Measurements from ENCODE around the gene MREG.
"Not testable (repeated sequence)": the region's sequence is repeated elsewhere in the genome, so short reads cannot be mapped to it uniquely, and the experiment has no call there.

MREG gene

DNA sequence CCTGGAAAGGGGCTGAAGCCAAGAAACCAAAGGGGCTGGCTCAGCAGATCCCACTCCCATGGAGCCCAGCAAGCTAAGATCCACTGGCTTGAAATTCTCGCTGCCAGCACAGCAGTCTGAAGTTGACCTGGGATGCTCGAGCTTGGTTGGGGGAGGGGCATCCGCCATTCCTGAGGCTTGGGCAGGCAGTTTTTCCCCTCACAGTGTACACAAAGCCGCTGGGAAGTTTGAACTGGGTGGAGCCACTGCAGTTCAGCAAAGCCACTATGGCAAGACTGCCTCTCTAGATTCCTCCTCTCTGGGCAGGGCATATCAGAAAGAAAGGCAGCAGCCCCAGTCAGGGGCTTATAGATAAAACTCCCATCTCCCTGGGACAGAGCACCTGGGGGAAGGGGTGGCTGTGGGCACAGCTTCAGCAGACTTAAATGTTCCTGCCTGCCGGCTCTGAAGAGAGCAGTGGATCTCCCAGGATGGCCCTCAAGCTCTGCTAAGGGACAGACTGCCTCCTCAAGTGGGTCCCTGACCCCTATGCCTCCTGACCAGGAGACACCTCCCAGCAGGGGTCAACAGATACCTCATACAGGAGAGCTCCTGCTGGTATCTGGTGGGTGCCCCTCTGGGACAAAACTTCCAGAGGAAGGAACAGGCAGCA, 24.7 kb downstream of the MREG start:
- DNase-seq, result not testable (repeated sequence)

DNA sequence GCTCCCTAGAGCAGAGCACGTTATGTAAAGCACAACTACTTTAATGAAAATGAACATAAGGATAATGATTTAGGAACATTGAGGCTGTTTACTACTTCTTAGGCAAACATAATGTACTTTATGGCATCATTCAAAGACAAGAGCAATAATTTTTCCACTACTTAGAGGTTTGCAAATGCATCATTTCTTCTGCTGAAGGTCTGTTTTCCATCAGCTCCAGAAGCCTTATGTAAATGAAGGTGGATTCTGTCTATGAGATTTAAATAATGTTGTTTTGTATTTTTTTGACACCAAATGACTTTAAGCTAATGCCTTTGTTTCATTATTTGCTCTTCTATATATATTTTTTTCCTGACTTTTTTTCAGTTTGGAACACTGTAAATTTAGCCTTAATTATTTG, 28.1 kb downstream of the MREG start:
- DNase-seq, result no peak

DNA sequence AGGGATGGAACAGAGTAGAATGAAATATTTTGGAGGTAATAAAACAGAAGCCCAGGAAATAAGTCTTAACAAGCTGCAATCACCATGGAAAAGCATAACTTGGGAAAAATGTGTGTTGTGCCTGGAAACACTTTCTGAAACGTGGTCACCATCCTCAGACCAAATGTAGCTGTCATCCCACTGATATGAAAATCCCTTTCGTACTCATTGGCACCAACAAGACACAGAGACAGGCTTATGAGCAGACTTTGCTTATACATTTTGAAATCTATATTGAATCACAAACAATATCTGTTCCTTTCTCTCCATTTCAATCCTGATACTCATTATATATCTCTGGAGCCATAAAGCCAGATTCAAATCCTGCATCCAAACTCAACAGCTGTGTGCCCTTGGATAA, 28.7 kb downstream of the MREG start:
- no peak for DNase-seq

DNA sequence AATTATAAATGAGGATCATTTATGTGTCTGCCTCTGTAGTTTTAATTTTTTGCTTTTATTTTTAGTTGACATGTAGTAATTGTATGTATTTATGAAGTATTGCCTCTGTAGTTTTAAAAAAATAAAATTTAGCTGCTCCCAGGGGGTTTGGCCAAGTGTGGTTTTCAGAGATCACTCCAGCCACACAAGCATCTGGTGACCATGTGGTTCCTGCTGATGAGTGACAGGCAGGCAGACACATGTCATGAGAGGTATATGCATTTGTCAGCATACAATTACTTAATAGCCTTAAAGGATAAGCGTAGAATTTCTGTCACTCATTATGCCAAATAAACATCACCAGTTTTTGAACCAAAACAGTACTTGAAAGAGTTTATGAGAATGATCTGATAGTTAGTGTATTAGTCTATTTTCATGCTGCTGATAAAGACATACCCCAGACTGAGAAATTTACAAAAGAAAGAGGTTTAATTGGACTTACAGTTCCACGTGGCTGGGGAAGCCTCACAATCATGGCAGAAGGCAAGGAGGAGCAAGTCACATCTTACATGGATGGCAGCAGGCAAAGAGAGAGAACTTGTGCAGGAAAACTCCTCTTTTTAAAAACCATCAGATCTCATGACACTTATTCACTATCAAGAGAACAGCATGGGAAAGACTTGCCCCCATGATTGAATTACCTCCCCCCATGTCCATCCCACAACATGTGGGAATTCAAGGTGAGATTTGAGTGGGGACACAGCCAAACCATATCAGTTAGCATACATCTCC, 29.6 kb downstream of the MREG start:
- DNase-seq, result no peak

DNA sequence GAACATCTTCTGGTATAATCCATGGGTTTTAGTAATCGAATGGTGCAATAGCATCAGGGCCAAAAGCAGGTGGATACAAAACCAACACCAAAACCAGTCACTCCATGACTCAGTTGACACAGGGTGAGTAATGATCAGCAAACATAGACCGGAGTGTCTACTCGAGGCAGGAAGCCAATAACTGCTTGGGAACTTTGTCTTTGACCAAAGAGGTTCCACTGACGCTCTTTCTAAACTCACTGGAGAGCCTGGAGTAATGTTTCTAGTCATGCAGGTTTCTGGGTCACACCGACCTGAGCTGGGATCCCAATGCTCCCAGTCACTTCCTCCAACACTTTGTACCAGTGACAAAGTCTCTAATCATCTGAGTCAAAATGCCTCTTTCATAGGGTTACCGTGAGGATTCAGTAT, 30.9 kb downstream of the MREG start:
- DNase-seq, result no peak

DNA sequence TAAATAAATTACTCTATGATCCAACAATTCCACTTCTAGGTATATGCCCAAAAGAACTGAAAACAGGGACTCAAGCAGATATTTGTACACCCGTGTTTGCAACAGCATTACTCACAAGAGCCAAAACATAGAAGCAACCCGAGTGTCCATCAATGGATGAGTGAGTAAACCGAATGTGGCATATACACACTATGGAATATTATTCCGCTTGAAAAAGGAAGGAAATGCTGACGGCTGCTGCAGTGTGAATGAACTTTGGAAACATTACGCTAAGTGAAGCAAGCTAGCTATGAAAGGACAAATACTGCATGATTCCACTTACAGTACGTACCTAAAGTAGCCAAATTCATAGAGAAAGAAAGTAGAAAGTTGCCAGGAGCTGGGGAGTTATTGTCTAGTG, 32.2 kb downstream of the MREG start:
- no peak for DNase-seq

DNA sequence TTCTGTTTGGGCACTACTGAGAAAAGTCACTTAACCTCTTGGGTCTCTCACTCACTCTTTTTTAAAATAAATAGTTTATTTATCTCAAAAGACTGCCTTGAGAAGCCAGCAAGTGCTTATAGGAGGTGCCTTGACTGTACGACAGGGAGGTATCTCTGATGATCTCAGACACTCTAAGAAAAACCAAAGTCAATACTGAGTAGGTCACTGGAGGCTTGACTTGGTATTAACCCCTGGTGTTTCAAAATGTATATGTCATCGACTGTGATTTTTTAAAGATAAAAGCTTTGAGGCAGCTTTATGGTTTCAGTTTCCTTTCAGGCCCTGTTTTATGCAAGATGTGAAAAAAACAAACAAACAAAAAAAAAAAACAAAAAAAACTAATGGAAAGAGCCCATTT, 33.7 kb downstream of the MREG start:
- no peak for DNase-seq

DNA sequence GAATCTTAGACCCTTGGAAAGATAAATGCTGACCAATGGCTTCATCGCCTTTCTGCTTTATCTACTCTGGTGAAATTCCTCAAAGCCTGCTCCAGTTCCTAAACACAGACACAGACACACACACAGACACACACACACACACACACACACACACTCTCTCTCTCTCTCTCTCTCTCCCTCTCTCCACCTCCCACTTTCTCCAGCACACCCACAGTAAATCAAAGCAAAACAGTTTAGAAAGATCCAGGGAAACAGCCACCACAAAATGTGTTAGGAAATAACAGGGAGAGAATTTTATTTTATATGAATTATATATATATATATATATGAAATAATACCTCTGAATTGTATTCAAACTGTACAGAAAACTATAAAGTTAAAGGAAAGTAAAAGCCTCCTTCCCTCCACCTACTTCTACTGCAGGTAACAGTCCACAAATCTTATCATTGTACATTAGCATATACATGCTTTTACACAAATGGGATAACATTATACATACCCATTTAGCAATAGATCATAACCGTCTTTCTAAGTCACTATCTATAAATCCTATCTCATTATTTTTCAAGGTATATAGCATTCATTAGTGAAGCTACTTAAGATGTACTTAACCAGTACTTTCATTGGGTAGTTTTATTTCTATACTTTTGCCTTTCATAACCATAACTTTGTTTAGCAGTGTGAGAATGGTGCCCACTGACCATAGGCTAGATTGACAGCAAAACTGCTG, 38.5 kb downstream of the MREG start:
- DNase-seq, result no peak

DNA sequence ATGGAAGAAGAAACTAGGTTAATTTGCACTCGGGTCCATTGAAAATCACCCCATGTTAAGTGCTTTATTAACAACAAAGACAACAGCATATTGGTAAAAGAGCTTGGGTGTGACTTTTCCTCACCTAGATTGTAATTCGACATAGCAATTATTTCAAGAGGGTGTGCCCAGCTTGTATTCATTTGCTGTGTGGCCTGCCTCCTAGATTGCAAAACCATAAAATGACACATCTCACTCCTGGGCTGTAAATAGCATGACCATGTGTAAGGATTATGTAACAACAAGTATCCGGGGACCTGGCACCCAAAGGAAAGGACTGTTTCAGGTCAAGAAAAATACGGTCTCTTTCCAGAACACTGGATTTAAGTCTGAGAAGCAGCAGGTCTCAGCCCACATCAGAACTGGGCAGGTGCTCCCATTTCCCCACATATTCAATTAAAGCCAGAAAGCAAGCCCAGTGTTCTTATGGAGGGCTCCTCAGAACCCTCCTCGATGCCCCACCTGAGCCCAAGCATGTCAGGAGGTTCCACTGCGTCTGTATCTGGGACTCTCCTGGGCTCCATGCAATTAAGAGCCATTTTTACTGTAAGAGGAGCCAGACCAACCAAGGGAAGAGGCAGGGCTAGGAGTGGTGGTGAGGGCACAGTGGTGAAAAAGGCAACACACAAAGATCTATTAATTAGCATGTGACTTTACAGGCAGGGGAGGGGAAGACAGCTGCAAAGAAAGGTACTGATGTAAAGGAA, 39.2 kb downstream of the MREG start:
- DNase-seq, result no peak

DNA sequence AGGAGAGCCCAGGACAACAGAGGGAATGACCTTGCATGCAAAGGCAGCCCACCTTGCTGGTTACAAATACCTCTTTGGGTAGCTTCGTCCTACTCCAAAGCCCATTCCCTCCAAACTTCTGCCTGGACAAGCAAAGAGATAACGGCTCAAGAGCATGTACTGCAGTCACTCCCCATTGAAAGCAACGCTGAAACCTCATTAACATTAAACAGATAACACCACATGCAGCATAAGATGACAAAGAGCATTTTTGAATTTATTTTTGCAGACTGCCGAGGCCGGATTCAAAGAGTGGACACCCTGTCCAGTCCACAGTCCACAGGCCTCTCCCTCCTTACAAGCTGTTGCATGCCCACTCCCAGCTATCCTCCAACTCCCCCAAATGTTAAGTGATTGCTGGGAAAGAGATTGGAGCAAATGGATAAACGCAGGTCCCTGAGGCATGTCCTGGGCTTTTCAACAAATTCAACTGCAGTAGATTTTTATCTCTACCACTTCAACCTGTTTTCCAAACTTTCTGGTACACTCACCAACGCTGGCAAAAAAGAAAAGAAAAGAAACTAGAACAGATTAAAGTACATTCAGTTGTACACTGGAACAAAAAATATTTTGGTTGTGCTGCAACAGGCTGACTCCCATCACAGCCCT, 40.1 kb downstream of the MREG start:
- DNase-seq, result no peak

DNA sequence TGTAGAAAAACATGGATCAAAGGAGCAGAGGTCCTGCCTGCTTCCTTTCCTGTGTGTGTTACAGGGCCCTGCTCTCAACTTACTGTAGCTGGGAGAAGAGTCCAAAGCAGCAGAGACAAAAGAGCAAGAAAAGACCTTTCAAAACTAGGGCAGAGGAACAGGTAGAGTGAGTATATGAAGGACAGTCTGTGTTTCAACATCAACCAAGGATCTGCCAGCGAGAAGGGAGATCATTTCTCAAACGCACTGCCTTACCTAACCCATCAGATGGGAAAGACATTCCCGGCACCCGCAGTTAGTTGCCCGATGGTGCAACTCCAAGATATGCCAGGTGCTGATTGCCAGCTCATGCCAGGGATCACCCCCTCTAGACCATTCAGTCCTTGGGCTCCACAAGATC, 41.7 kb downstream of the MREG start:
- no peak for DNase-seq

DNA sequence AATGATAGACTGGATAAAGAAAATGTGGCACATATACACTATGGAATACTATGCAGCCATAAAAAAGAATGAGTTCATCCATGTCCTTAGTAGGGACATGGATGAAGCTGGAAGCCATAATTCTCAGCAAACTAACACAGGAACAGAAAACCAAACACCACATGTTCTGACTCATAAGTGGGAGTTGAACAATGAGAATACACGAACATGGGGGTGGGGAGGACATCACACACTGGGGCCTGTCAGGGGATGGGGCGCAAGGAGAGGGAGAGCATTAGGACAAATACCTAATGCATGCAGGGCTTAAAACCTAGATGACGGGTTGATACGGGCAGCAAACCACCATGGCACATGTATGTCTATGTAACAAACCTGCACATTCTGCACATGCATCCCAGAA, 42.5 kb downstream of the MREG start:
- DNase-seq, result not testable (repeated sequence)

DNA sequence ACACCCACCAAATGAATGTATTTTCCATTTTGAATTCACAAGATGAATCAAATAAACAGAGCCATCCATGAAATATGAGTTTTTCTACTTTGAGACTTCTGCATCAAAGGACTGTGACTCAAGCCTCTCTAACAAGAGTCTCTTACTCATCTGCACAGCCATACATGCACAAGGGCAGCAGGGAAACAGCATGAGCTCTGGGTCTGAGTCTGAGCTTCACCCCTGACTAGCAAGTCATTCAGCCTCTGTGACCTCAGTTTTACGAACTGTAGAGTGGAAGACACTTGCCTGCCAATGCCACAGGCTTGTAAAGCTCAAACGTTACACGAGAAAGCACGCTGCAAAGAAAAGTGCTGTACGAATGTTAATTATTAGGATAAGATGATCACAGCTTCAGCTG, 42.9 kb downstream of the MREG start:
- DNase-seq, result no peak

DNA sequence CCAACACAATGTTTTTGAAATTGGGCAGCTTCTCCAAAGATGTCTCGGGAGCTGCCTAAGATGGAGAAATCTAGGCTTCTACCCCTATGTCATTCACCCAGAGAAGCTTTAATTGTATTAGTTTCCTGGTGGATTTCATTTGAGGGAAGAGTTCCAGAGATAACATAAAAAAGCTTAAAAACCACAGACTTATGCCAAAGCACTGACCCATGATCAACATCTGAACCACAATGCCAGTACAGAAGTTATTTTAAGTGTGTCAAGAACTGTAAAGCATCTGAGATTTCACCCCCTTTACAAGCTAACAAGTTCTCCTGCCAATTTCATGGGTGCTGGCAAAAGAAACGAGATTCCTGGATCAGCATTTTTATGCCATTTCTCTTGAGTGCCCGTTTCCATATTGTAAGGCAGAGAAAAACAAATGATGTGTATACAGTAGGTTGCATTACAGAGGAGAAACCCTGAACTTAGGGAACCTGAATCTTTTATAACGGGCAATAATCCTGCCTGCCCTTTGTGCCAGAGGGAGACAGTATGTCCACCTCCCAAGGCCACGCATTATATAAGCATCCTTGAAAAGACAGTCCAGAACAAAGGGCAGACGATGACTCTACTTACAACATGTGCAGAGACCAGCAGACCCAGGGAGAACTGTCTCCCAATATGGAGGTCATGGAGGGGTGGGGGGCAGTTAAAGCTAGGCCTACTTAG, 44.1 kb downstream of the MREG start:
- DNase-seq, result no peak

DNA sequence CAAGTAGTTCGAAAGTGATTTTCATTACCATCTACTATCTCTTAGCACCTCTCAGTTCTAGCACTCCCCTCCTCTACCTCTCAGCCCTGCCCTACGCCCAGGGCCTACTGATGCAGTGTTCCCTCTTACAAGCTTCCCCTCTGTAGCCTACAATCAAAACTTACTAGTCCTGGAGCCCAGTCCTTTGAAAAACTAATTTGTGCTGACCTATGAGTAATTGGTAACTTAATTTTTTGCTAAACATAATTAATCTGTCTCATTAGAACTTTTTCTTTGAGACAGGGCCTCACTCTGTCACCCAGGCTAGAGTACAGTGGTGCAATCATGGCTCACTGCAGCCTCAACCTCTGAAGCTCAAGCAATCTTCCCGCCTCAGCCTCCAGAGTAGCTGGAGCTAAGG, 44.9 kb downstream of the MREG start:
- DNase-seq, result no peak

DNA sequence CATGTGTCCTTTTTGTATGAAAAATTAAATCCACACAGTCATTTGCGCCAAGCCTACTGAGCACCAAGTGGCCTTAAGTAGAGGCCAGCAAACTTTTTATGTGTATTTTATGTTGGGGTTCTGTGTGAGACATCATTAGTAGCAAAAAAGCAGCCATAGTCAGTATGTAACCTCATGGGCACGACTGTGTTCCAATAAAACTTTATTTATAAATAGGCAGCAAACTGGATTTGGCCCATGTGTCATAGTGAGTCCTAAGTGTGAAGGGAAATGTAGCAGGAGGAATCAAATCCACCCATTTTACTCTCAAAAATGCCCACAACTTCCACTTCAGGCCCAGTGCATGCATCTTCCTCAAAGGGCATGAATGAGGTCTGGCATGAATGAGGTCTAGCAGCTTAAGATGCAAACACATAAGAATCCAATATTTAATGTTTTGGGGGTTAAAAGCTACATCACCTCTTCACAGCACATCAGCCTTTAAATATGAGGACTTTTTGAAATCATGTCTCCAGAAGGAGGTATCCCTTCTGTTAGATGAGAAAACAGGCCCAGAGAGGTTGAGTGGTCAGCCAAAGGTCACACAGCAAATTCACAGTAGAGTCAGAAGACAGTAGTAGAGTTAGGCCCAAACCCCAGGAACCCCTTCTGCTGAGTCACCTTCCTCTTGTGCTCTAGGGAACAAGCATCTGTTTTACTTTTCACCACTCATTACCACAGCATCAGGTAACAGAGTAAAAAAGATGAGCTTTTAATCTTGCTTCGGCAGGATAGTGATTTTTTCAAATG, 45.6 kb downstream of the MREG start:
- no peak for DNase-seq

DNA sequence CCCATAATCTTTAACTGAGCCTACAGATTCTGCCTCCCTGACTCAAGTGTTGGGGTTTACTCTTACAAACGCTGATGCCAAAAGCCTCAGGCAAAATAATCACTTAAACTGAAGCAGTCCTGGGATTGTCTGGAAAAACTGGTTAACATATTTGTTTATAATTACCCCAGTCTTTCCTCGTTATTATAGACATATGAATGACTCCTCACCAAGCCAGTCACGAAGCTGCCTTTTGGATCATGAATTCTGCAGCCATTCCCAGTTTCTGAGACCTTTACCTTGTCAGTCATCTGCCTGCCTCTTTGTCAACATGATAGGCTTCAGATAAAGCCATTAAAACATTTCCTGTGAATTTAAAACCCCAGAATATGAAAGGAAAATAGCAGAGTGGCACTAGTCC, 46.4 kb downstream of the MREG start:
- no peak for DNase-seq

DNA sequence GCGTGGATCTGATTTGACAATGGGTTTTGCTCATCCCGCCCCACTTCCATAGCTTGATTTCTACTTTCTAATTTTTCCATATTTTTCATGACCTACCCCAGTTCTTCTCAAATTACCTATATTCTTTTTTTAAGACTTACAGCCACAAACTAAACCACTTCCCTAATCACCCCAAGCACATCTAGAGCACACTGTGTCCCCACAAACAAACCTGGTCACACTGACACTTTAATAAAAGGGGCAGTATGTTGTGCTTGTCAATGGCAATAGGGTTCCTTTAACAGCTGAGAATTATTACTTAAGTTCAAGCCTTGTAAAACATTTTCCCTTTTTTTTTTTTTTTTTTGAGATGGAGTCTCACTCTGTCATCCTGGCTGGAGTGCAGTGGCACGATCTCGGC, 47.1 kb downstream of the MREG start:
- no peak for DNase-seq

DNA sequence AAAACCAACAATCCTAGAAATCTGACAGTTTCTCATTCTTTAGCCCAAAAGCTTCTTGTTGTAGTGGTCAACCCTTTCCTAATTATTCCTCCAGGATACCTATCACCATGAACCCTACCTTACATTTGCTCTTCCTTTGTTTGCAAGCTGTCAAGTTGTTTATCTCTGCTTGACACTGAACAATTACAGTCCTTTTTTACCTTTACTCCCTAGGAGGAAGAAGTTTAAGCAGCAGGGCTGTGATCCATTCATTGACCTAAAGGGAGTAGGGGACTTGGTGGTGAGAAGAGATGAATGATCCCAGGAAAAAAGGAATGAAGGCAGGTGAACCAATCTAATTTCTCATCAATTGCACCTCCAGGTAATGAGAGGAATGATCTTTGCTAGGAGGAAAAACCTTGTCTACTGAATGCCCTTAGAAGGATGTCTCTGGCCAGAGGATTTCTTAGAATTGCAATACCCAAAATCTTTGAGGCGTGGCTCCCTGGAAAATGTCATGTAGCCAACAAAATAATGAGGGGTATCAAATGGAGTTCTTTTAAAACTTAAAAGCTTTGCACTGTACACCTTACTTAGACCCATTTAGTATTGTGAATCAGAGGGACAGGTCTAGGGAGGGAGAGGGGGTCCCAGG, 47.7 kb downstream of the MREG start:
- DNase-seq, result no peak

DNA sequence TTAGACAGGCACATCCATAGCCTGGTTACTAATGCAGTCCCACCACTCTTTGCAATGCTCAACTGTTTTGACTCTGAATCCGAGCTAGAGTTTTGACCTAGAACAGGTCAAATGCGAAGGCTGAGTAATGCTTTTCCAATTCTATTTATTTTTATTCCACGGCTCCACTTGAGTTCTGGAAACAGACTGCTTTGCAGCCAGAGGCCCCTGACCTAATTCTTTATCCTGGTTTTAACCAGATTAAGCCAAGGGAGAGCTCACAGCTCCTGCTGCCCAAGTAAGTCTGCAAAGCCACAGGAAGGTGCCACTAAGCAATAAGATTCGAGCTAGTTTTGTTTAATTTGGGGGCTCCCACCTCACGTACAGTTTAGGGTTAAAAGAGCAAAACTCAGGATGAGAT, 51.4 kb downstream of the MREG start:
- no peak for DNase-seq

DNA sequence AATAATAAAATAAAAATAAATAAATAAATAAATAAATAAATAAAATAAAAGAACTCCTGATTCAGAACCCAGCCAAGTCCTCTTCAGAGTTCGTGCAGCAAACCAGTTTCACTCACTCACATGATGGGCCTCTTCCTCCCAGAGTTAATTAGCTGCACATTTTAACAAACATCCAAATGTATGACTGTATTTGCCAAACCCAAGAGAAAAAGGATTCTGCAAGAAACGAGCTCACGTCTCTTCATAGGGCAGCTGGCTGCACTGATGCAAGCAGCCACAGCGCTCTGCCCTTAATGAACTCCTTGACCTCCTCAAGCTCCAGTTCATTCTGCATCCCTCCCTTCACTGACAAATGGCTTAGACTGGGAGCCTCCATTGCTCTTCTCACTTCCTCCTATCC, 55.1 kb downstream of the MREG start:
- no peak for DNase-seq
